Vagina (tissue), 2 donors: ENCODE measurements around the gene SRSF12.

Experiments
- CTCF ChIP-seq, 3 experiments: fragments of 450-650 bp in 2 of 3; fragments of 200-600 bp in 1 of 3; sonication (generic) in 1 of 3; IDR thresholded peaks; one replicate each; pipeline ENCODE4 v1.5.1; 2017 to 2019; ENCODE audit warnings: antibody characterized with exemption in 3 of 3, mild to moderate bottlenecking in 2 of 3, moderate library complexity in 2 of 3
- POLR2A ChIP-seq, 2 donors: fragments of 450-650 bp; IDR thresholded peaks; one replicate each; pipeline ENCODE4 v1.6.1; 2017; ENCODE audit warnings: antibody characterized with exemption in 2 of 2, mild to moderate bottlenecking in 2 of 2, moderate library complexity in 2 of 2

GRCh38 chr6:89081129-89081422 lies 36.8 kb downstream of the SRSF12 start:
- no peak for TF ChIP-seq CTCF (IDR thresholded peaks at IDR 0.05)
- TF ChIP-seq POLR2A (IDR thresholded peaks at IDR 0.05) = no peak
